SU-DHL-6 (cell line): Measurements from ENCODE around the gene COL18A1.

Experiments
- EZH2phosphoT487 ChIP-seq: fragments of 200-600 bp; sonication (generic), shearing (Covaris generic); conservative IDR thresholded peaks from 2 replicates; pipeline ENCODE4 v1.6.1; 2018; ENCODE audit warnings: mild to moderate bottlenecking, antibody characterized with exemption, low read length, moderate library complexity, mixed read lengths
- TF ChIP-seq, protein P1 (sequence below): fragments of 200-600 bp; sonication (generic); IDR thresholded peaks from one replicate; pipeline ENCODE4 v1.5.1; 2017; ENCODE audit warnings: antibody characterized with exemption, mild to moderate bottlenecking, low read length, moderate library complexity; ENCODE audit not compliant: insufficient read depth, poor library complexity, severe bottlenecking

DNA sequence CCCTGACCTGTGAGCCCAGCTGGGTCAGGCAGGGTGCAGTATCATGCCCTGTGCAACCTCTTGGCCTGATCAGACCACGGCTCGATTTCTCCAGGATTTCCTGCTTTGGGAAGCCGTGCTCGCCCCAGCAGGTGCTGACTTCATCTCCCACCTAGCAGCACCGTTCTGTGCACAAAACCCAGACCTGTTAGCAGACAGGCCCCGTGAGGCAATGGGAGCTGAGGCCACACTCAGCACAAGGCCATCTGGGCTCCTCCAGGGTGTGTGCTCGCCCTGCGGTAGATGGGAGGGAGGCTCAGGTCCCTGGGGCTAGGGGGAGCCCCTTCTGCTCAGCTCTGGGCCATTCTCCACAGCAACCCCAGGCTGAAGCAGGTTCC, 107.6 kb downstream of the COL18A1 start:
- TF ChIP-seq, protein P1, sequence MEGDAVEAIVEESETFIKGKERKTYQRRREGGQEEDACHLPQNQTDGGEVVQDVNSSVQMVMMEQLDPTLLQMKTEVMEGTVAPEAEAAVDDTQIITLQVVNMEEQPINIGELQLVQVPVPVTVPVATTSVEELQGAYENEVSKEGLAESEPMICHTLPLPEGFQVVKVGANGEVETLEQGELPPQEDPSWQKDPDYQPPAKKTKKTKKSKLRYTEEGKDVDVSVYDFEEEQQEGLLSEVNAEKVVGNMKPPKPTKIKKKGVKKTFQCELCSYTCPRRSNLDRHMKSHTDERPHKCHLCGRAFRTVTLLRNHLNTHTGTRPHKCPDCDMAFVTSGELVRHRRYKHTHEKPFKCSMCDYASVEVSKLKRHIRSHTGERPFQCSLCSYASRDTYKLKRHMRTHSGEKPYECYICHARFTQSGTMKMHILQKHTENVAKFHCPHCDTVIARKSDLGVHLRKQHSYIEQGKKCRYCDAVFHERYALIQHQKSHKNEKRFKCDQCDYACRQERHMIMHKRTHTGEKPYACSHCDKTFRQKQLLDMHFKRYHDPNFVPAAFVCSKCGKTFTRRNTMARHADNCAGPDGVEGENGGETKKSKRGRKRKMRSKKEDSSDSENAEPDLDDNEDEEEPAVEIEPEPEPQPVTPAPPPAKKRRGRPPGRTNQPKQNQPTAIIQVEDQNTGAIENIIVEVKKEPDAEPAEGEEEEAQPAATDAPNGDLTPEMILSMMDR = no peak
- TF ChIP-seq EZH2phosphoT487 = no peak
